IMR-90 (cell line): Measurements from ENCODE around the gene MPRIP. TPM values are rescaled to one million over a fixed set of nuclear protein-coding genes. Genes with fewer than 3 reads are reported as not detected.

ENCODE experiments used
- ATAC-seq: fragments of 200-7000 bp; cut with Tn5 transposase; 2 replicates; pipeline ENCODE4 v1.9.1; 2020; ENCODE audit warnings: low read depth, mild to moderate bottlenecking, moderate library complexity
- BruUV-seq: library from RNA; stranded (reverse); fragments of 400-500 nt; replicated peaks from 2 replicates; lab custom pipeline; 2021; lab: Mats Ljungman, UMichigan
- CTCF ChIA-PET: fragments of 300-600 bp; formaldehyde crosslinking; extraction: SDS; loops from one replicate; lab custom pipeline; 2021; ENCODE audit warnings: antibody characterized with exemption; lab: Yijun Ruan, JAX
- POLR2A ChIA-PET: fragments of 300-600 bp; sonication (Branson Sonifier 250); formaldehyde crosslinking; loops from one replicate; lab custom pipeline; 2022; ENCODE audit warnings: antibody characterized with exemption; ENCODE audit not compliant: unreplicated experiment; lab: Charles Lee
- DNase-seq: peaks from one replicate; pipeline ENCODE4 v3.0.0; 2013
- H2AFZ ChIP-seq: replicated peaks from 2 replicates; pipeline ENCODE3; 2013; ENCODE audit warnings: low read length, mild to moderate bottlenecking; ENCODE audit not compliant: poor library complexity
- H2AK5ac ChIP-seq: 2 replicates; pipeline ENCODE4 v1.6.1; 2013; ENCODE audit warnings: low read depth, low read length, inconsistent platforms
- H2AK9ac ChIP-seq: replicated peaks from 2 replicates; pipeline ENCODE3; 2013; ENCODE audit warnings: mild to moderate bottlenecking, low read depth, low read length, moderate library complexity; ENCODE audit not compliant: poor library complexity
- H2BK120ac ChIP-seq: 2 replicates; pipeline ENCODE4 v1.6.1; 2013; ENCODE audit warnings: low read depth, low read length, inconsistent platforms
- H2BK15ac ChIP-seq: 3 replicates; pipeline ENCODE4 v1.6.1; 2013; ENCODE audit warnings: low read depth, low read length, inconsistent platforms
- H2BK20ac ChIP-seq: 2 replicates; pipeline ENCODE4 v1.6.1; 2013; ENCODE audit warnings: low read depth, mild to moderate bottlenecking, inconsistent platforms, low read length, moderate library complexity
- H2BK5ac ChIP-seq: 2 replicates; pipeline ENCODE4 v1.6.1; 2013; ENCODE audit warnings: mild to moderate bottlenecking, low read depth, low read length, inconsistent platforms; ENCODE audit not compliant: poor library complexity, severe bottlenecking
- H3K14ac ChIP-seq: replicated peaks from 2 replicates; pipeline ENCODE4 v1.6.1; 2013; ENCODE audit warnings: low read depth, low read length, inconsistent platforms
- H3K18ac ChIP-seq: 2 replicates; pipeline ENCODE4 v1.6.1; 2013; ENCODE audit warnings: low read depth, low read length, control low read depth
- H3K23ac ChIP-seq: 2 replicates; pipeline ENCODE4 v1.6.1; 2013; ENCODE audit warnings: low read depth, low read length, inconsistent platforms
- H3K27ac ChIP-seq: 2 replicates; pipeline ENCODE4 v1.5.1; 2013; ENCODE audit warnings: mild to moderate bottlenecking, control low read depth, low read length; ENCODE audit not compliant: insufficient read depth
- H3K27me3 ChIP-seq: 2 replicates; pipeline ENCODE4 v1.6.1; 2013; ENCODE audit warnings: low read length; ENCODE audit not compliant: control insufficient read depth, insufficient read depth
- H3K36me3 ChIP-seq: 2 replicates; pipeline ENCODE4 v1.6.1; 2013; ENCODE audit warnings: low read length, mixed read lengths; ENCODE audit not compliant: control insufficient read depth, insufficient read depth
- H3K4ac ChIP-seq: 2 replicates; pipeline ENCODE4 v1.6.1; 2013; ENCODE audit warnings: low read depth, low read length, inconsistent platforms
- H3K4me1 ChIP-seq: 2 replicates; pipeline ENCODE4 v1.6.1; 2013; ENCODE audit warnings: low read length, mixed read lengths; ENCODE audit not compliant: control insufficient read depth, insufficient read depth
- H3K4me2 ChIP-seq: 2 replicates; pipeline ENCODE4 v1.6.1; 2013; ENCODE audit warnings: low read depth, mild to moderate bottlenecking, control low read depth, low read length, moderate library complexity
- H3K4me3 ChIP-seq: 2 replicates; pipeline ENCODE4 v1.5.1; 2013; ENCODE audit warnings: low read depth, mild to moderate bottlenecking, control low read depth, low read length, moderate library complexity; ENCODE audit not compliant: insufficient read depth
- H3K56ac ChIP-seq: 2 replicates; pipeline ENCODE4 v1.6.1; 2013; ENCODE audit warnings: low read length, inconsistent platforms; ENCODE audit not compliant: insufficient read depth; ENCODE audit errors: extremely low read depth
- H3K79me1 ChIP-seq, 2 experiments: 2 replicates each; pipeline ENCODE4 v1.6.1; 2013; ENCODE audit warnings: low read length in 2 of 2, inconsistent platforms in 1 of 2, low read depth in 1 of 2
- H3K9ac ChIP-seq: 2 replicates; pipeline ENCODE4 v1.6.1; 2013; ENCODE audit warnings: low read depth, low read length, control low read depth
- H3K9me1 ChIP-seq: 2 replicates; pipeline ENCODE4 v1.6.1; 2013; ENCODE audit warnings: low read length, inconsistent platforms; ENCODE audit not compliant: insufficient read depth
- H3K9me3 ChIP-seq: 2 replicates; pipeline ENCODE4 v1.6.1; 2013; ENCODE audit warnings: low read length; ENCODE audit not compliant: control insufficient read depth, insufficient read depth
- H4K20me1 ChIP-seq: 2 replicates; pipeline ENCODE4 v1.6.1; 2013; ENCODE audit warnings: low read length, inconsistent platforms; ENCODE audit not compliant: insufficient read depth
- H4K5ac ChIP-seq: 2 replicates; pipeline ENCODE4 v1.6.1; 2013; ENCODE audit warnings: mild to moderate bottlenecking, low read depth, low read length, control low read depth
- H4K8ac ChIP-seq, 2 experiments: 2 replicates each; pipeline ENCODE4 v1.6.1; 2013; ENCODE audit warnings: low read depth in 2 of 2, low read length in 2 of 2, control low read depth in 1 of 2, inconsistent platforms in 1 of 2
- H4K91ac ChIP-seq: 2 replicates; pipeline ENCODE4 v1.6.1; 2013; ENCODE audit warnings: low read depth, low read length, inconsistent platforms; ENCODE audit not compliant: insufficient read depth
- BHLHE40 ChIP-seq: fragments of 150-350 bp; IDR thresholded peaks from 2 replicates; pipeline ENCODE4 v1.6.1; 2016; ENCODE audit warnings: mild to moderate bottlenecking, low read depth, low read length
- CEBPB ChIP-seq: IDR thresholded peaks from 2 replicates; pipeline ENCODE4 v1.6.1; 2012; ENCODE audit warnings: low read depth, low read length, improper control_type of control experiment
- CHD1 ChIP-seq: IDR thresholded peaks from 2 replicates; pipeline ENCODE4 v1.6.1; 2012; ENCODE audit warnings: low read depth, low read length, improper control_type of control experiment
- CTCF ChIP-seq: conservative IDR thresholded peaks from 2 replicates; pipeline ENCODE4 v1.5.1; 2012; ENCODE audit warnings: mild to moderate bottlenecking, low read depth, low read length, improper control_type of control experiment
- FOS ChIP-seq: fragments of 150-350 bp; IDR thresholded peaks from 2 replicates; pipeline ENCODE4 v1.6.1; 2016; ENCODE audit warnings: low read depth, low read length
- MAFK ChIP-seq: IDR thresholded peaks from 2 replicates; pipeline ENCODE4 v1.6.1; 2012; ENCODE audit warnings: low read depth, low read length, improper control_type of control experiment
- MAZ ChIP-seq: IDR thresholded peaks from 2 replicates; pipeline ENCODE4 v1.6.1; 2012; ENCODE audit warnings: low read depth, mild to moderate bottlenecking, low read length, improper control_type of control experiment, moderate library complexity, borderline replicate concordance
- MXI1 ChIP-seq: IDR thresholded peaks from 2 replicates; pipeline ENCODE4 v1.6.1; 2012; ENCODE audit warnings: low read depth, mild to moderate bottlenecking, low read length, moderate library complexity, borderline replicate concordance
- NFE2L2 ChIP-seq: fragments of 150-350 bp; IDR thresholded peaks from 2 replicates; pipeline ENCODE4 v1.6.1; 2016; ENCODE audit warnings: low read depth, mild to moderate bottlenecking, low read length
- POLR2A ChIP-seq: IDR thresholded peaks from 2 replicates; pipeline ENCODE4 v1.6.1; 2012; ENCODE audit warnings: mild to moderate bottlenecking, low read depth, low read length
- RAD21 ChIP-seq: IDR thresholded peaks from 2 replicates; pipeline ENCODE4 v1.6.1; 2012; ENCODE audit warnings: low read length, improper control_type of control experiment
- RCOR1 ChIP-seq: IDR thresholded peaks from 2 replicates; pipeline ENCODE4 v1.6.1; 2012; ENCODE audit warnings: mild to moderate bottlenecking, low read length, improper control_type of control experiment; ENCODE audit not compliant: insufficient replicate concordance
- RFX5 ChIP-seq: IDR thresholded peaks from 2 replicates; pipeline ENCODE4 v1.8.0; 2012; ENCODE audit warnings: low read depth, mild to moderate bottlenecking, low read length, moderate library complexity
- SMC3 ChIP-seq: fragments of 150-350 bp; IDR thresholded peaks from 2 replicates; pipeline ENCODE4 v1.6.1; 2016; ENCODE audit warnings: low read depth, mild to moderate bottlenecking, antibody characterized with exemption, low read length, moderate library complexity
- USF2 ChIP-seq: fragments of 150-350 bp; IDR thresholded peaks from 2 replicates; pipeline ENCODE4 v1.6.1; 2017; ENCODE audit warnings: mild to moderate bottlenecking, antibody characterized with exemption, low read length, low read depth
- WGBS, 2 experiments: methylation state at CpG; one replicate each; pipeline versions ENCODE4 v1.1.5 to v1.1.7; 2013; ENCODE audit warnings: missing lambda C conversion rate in 2 of 2; ENCODE audit not compliant: insufficient read length in 1 of 2; ENCODE audit errors: extremely low coverage in 2 of 2; 5-methylcytosine and 5-hydroxymethylcytosine counted together
- dilution Hi-C: fragments of 300-500 bp; cut with HindIII; formaldehyde crosslinking; loops from one replicate; pipeline ENCODE4 v1.14.3; 2018; ENCODE audit warnings: low sequenced_read_pairs; ENCODE audit not compliant: unreplicated experiment
- in situ Hi-C: fragments of 300-500 bp; cut with MboI; formaldehyde crosslinking; loops from 3 replicates; pipeline ENCODE4 v1.14.3; 2019; ENCODE audit warnings: low sequenced_read_pairs, inconsistent platforms, mixed read lengths
- intact Hi-C: fragments of 100-400 bp; cut with micrococcal nuclease; formaldehyde crosslinking; loops from 2 replicates; pipeline ENCODE4 v1.10.0; 2022
- polyA plus RNA-seq, 3 experiments: library from polyadenylated mRNA; depleted of rRNA; stranded (reverse); fragments of >200 nt; gene quantifications; 2 replicates each; pipeline ENCODE4 v1.2.3, GENCODE V29; 2012; ENCODE audit warnings: low replicate concordance in 1 of 3
- total RNA-seq: library from RNA; depleted of rRNA; stranded (reverse); fragments of >200 nt; gene quantifications from 2 replicates; pipeline ENCODE4 v1.2.3, GENCODE V29; 2012
- TF ChIP-seq, protein P1 (sequence below): fragments of 150-350 bp; IDR thresholded peaks from 2 replicates; pipeline ENCODE4 v1.6.1; 2016; ENCODE audit warnings: low read depth, mild to moderate bottlenecking, low read length, moderate library complexity, borderline replicate concordance

MPRIP gene
- total and polyA plus RNA-seq, 2 of the 4 experiments (the other 2 are of a cell fraction) = 111 to 149 TPM

- TF ChIP-seq CHD1 = no peak
- TF ChIP-seq, protein P1, sequence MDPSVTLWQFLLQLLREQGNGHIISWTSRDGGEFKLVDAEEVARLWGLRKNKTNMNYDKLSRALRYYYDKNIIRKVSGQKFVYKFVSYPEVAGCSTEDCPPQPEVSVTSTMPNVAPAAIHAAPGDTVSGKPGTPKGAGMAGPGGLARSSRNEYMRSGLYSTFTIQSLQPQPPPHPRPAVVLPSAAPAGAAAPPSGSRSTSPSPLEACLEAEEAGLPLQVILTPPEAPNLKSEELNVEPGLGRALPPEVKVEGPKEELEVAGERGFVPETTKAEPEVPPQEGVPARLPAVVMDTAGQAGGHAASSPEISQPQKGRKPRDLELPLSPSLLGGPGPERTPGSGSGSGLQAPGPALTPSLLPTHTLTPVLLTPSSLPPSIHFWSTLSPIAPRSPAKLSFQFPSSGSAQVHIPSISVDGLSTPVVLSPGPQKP = no peak
- no peak for TF ChIP-seq RFX5
- no peak for TF ChIP-seq MAFK
- no peak for TF ChIP-seq USF2
- TF ChIP-seq FOS = no peak
- no peak for TF ChIP-seq RCOR1
- no peak for TF ChIP-seq NFE2L2
- no peak for TF ChIP-seq BHLHE40
- TF ChIP-seq SMC3 = no peak
- no peak for TF ChIP-seq MAZ
- TF ChIP-seq CTCF = no peak
- TF ChIP-seq RAD21 = no peak
- TF ChIP-seq MXI1 = no peak
- no peak for TF ChIP-seq CEBPB
- TF ChIP-seq POLR2A = no peak
- no peak overlapping the region for H4K8ac ChIP-seq
- BruUV-seq = no TSS peak
- peaks cover 0 to 13% of the 10 kb centered on the region in 2 experiments; a peak in 3 of 4 replicates for H3K79me1 ChIP-seq
- no peak overlapping the region for H3K4me3 ChIP-seq
- no peak overlapping the region for H4K91ac ChIP-seq
- no peak overlapping the region for H3K9ac ChIP-seq
- no peaks in the 10 kb centered on the region for H4K20me1 ChIP-seq
- intact Hi-C loops = no loop called here
- H3K14ac ChIP-seq = no peak overlapping the region
- no peak overlapping the region for H4K5ac ChIP-seq
- DNase-seq = no peak
- CTCF ChIA-PET = no interaction called here
- no peaks in the 10 kb centered on the region for H3K27me3 ChIP-seq
- H2AFZ ChIP-seq = no peak overlapping the region
- no peak overlapping the region for H2AK5ac ChIP-seq
- POLR2A ChIA-PET = no interaction called here
- no peaks in the 10 kb centered on the region for H3K9me3 ChIP-seq
- no peak overlapping the region for H3K27ac ChIP-seq
- H2BK5ac ChIP-seq = no peak overlapping the region
- 0 out of 2 replicates have a peak, but pooled peaks cover 2% of the 10 kb centered on the region for H3K4me1 ChIP-seq
- H3K4ac ChIP-seq = no peak overlapping the region
- dilution Hi-C loops = no loop called here
- no peak overlapping the region for H2AK9ac ChIP-seq
- no peak overlapping the region for H2BK120ac ChIP-seq
- H3K4me2 ChIP-seq = no peak overlapping the region
- H3K18ac ChIP-seq = no peak overlapping the region
- H2BK20ac ChIP-seq = no peak overlapping the region
- in situ Hi-C loops = no loop called here
- no peak overlapping the region for H2BK15ac ChIP-seq
- H3K56ac ChIP-seq = no peak overlapping the region
- H3K9me1 ChIP-seq = peaks cover 6% of the 10 kb centered on the region
- peaks cover 55% of the 10 kb centered on the region for H3K36me3 ChIP-seq
- WGBS, 2 experiments = no CpG with 5 or more reads among the region's 6 CpGs
- no peak for ATAC-seq
- no peak overlapping the region for H3K23ac ChIP-seq
Observed at GRCh38 chr17:17182598-17183136, 140.4 kb downstream of the MPRIP start.
